Neural cell (in vitro differentiated cells): Measurements from ENCODE around the gene SLC24A1. TPM values are rescaled to one million over a fixed set of nuclear protein-coding genes. Genes with fewer than 3 reads are reported as not detected.

Experiments used
- H2AFZ ChIP-seq: fragments of 200-600, 300-800 bp; sonication (generic), shearing (Covaris generic); 2 replicates; pipeline ENCODE4 v1.6.0; 2014; ENCODE audit warnings: low read depth, mild to moderate bottlenecking, antibody characterized with exemption, low read length, moderate library complexity
- H3F3A ChIP-seq: fragments of 200-600 bp; shearing (Covaris generic); 2 replicates; pipeline ENCODE4 v1.6.1; 2016; ENCODE audit warnings: mild to moderate bottlenecking, moderate library complexity, mixed read lengths, antibody characterized with exemption, low read length; ENCODE audit not compliant: insufficient read depth, poor library complexity, severe bottlenecking
- H3K27ac ChIP-seq: fragments of 200-600, 300-800 bp; sonication (generic), shearing (Covaris generic); 2 replicates; pipeline ENCODE4 v1.5.1; 2014; ENCODE audit warnings: mild to moderate bottlenecking, low read length, moderate library complexity
- H3K27me3 ChIP-seq: fragments of 300-800, 200-600 bp; sonication (generic), shearing (Covaris generic); 2 replicates; pipeline ENCODE4 v1.6.0; 2014; ENCODE audit warnings: mild to moderate bottlenecking, low read depth, low read length, moderate library complexity; ENCODE audit not compliant: insufficient read depth
- H3K36me3 ChIP-seq: fragments of 300-800, 200-600 bp; sonication (generic), shearing (Covaris generic); 2 replicates; pipeline ENCODE4 v1.5.1; 2014; ENCODE audit warnings: mild to moderate bottlenecking, antibody characterized with exemption, low read length, moderate library complexity; ENCODE audit not compliant: insufficient read depth
- H3K4me2 ChIP-seq: fragments of 300-800, 200-600 bp; sonication (generic), shearing (Covaris generic); 2 replicates; pipeline ENCODE4 v1.6.0; 2014; ENCODE audit warnings: mild to moderate bottlenecking, low read length
- H3K4me3 ChIP-seq: fragments of 300-800, 200-600 bp; sonication (generic), shearing (Covaris generic); 2 replicates; pipeline ENCODE4 v1.5.1; 2014; ENCODE audit warnings: mild to moderate bottlenecking, low read length, moderate library complexity
- H3K79me2 ChIP-seq: fragments of 200-600 bp; shearing (Covaris generic); replicated peaks from 2 replicates; pipeline ENCODE4 v1.6.0; 2014; ENCODE audit warnings: mild to moderate bottlenecking, low read length, moderate library complexity; ENCODE audit not compliant: insufficient read depth
- H3K9ac ChIP-seq: fragments of 300-800, 200-600 bp; sonication (generic), shearing (Covaris generic); 2 replicates; pipeline ENCODE4 v1.6.1; 2016; ENCODE audit warnings: mild to moderate bottlenecking, low read length, mixed read lengths
- H3K9me2 ChIP-seq: fragments of 200-600 bp; shearing (Covaris generic); 2 replicates; pipeline ENCODE4 v1.6.1; 2016; ENCODE audit warnings: mild to moderate bottlenecking, low read length, mixed read lengths; ENCODE audit not compliant: insufficient read depth
- H3K9me3 ChIP-seq: fragments of 200-600, 300-800 bp; sonication (generic), shearing (Covaris generic); 2 replicates; pipeline ENCODE4 v1.6.1; 2016; ENCODE audit warnings: mild to moderate bottlenecking, mixed run types, low read length, moderate library complexity, mixed read lengths
- H4K20me1 ChIP-seq: fragments of 200-600 bp; shearing (Covaris generic); 2 replicates; pipeline ENCODE4 v1.6.1; 2016; ENCODE audit warnings: mild to moderate bottlenecking, mixed run types; ENCODE audit not compliant: insufficient read depth
- EP300 ChIP-seq: fragments of 450-650 bp; conservative IDR thresholded peaks from 2 replicates; pipeline ENCODE4 v1.6.1; 2014; ENCODE audit warnings: antibody characterized with exemption, mild to moderate bottlenecking, moderate library complexity; ENCODE audit not compliant: poor library complexity, severe bottlenecking
- EZH2 ChIP-seq: fragments of 200-600, 300-800 bp; shearing (Covaris generic), sonication (generic); IDR thresholded peaks from 2 replicates; pipeline ENCODE4 v1.6.1; 2014; ENCODE audit warnings: antibody characterized with exemption, low read length, borderline replicate concordance, mild to moderate bottlenecking; ENCODE audit not compliant: insufficient read depth, poor library complexity, severe bottlenecking
- MXI1 ChIP-seq: fragments of 450-650 bp; conservative IDR thresholded peaks from 2 replicates; pipeline ENCODE4 v1.6.1; 2014; ENCODE audit warnings: antibody characterized with exemption, mild to moderate bottlenecking; ENCODE audit not compliant: poor library complexity, severe bottlenecking
- POLR2AphosphoS5 ChIP-seq: IDR thresholded peaks from 2 replicates; pipeline ENCODE4 v1.6.1; 2012
- RAD21 ChIP-seq: fragments of 450-650 bp; conservative IDR thresholded peaks from 2 replicates; pipeline ENCODE4 v1.6.1; 2014; ENCODE audit warnings: antibody characterized with exemption, mild to moderate bottlenecking, moderate library complexity
- SMC3 ChIP-seq: fragments of 450-650 bp; conservative IDR thresholded peaks from 2 replicates; pipeline ENCODE4 v1.6.1; 2014; ENCODE audit warnings: antibody characterized with exemption, mild to moderate bottlenecking, moderate library complexity; ENCODE audit not compliant: poor library complexity
- TAF1 ChIP-seq: IDR thresholded peaks from 2 replicates; pipeline ENCODE4 v1.6.1; 2012; ENCODE audit warnings: low read depth
- polyA minus RNA-seq: library from RNA; depleted of rRNA, polyadenylated mRNA; stranded (reverse); fragments of >200 nt; gene quantifications from 2 replicates; pipeline ENCODE4 v1.2.3, GENCODE V29; 2014
- polyA plus RNA-seq: library from polyadenylated mRNA; depleted of rRNA; stranded (reverse); fragments of >200 nt; gene quantifications from 2 replicates; pipeline ENCODE4 v1.2.3, GENCODE V29; 2014
- TF ChIP-seq, protein P1 (sequence below): IDR thresholded peaks from 2 replicates; pipeline ENCODE4 v1.6.1; 2012; ENCODE audit warnings: borderline replicate concordance
- TF ChIP-seq, protein P2 (sequence below): fragments of 450-650 bp; IDR thresholded peaks from 2 replicates; pipeline ENCODE4 v1.5.1; 2014; ENCODE audit warnings: antibody characterized with exemption, mild to moderate bottlenecking, moderate library complexity; ENCODE audit not compliant: poor library complexity, severe bottlenecking

The SLC24A1 gene
- polyA plus RNA-seq: 0.20 and 0.72 TPM in 2 replicates
- 0.49 and 2.0 TPM in 2 replicates for polyA minus RNA-seq

DNA sequence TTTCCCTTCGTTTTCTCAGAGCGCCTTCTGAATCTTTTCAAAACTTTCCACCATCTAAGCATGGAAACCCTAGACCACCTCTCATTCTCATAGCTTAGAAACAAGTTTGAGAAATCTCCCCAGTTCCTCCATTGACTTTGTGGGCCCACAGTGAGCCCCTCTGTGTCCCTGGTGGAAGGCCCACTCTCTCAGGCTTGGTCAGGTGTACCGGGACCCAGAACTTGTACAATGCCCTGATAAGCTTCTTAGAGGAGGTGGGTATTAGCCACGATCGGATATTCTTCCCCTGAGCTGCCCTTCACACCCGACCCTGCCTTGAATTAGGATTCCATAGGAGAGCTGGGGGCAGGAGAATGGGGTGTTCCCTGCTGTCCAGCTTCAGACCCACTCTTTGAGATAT lies at the start of gene SLC24A1:
Gene SLC24A1 (plus strand): TSS at position 301 of the 400 bp plus-strand sequence. CDS start 2,143 bp downstream, outside the sequence.
- Histone ChIP-seq H3F3A (no peaks in the 10 kb centered on the region), H3K27me3 (no peaks in the 10 kb centered on the region), H3K9ac (no peak within 1 kb of the TSS), H3K4me2 (no peak within 1 kb of the TSS), H3K79me2 (no peaks in the 10 kb centered on the region), H2AFZ (no peak within 1 kb of the TSS), H3K9me3 (no peaks in the 10 kb centered on the region), H3K27ac (no peak within 1 kb of the TSS), H3K9me2 (no peaks in the 10 kb centered on the region), H3K36me3 (no peaks in the 10 kb centered on the region), H4K20me1 (no peaks in the 10 kb centered on the region), H3K4me3 (no peak within 1 kb of the TSS)
- TF ChIP-seq SMC3 (no peak), EZH2 (no peak), POLR2AphosphoS5 (no peak), RAD21 (no peak), TAF1 (no peak), EP300 (no peak), MXI1 (no peak)
- TF ChIP-seq, protein P1, sequence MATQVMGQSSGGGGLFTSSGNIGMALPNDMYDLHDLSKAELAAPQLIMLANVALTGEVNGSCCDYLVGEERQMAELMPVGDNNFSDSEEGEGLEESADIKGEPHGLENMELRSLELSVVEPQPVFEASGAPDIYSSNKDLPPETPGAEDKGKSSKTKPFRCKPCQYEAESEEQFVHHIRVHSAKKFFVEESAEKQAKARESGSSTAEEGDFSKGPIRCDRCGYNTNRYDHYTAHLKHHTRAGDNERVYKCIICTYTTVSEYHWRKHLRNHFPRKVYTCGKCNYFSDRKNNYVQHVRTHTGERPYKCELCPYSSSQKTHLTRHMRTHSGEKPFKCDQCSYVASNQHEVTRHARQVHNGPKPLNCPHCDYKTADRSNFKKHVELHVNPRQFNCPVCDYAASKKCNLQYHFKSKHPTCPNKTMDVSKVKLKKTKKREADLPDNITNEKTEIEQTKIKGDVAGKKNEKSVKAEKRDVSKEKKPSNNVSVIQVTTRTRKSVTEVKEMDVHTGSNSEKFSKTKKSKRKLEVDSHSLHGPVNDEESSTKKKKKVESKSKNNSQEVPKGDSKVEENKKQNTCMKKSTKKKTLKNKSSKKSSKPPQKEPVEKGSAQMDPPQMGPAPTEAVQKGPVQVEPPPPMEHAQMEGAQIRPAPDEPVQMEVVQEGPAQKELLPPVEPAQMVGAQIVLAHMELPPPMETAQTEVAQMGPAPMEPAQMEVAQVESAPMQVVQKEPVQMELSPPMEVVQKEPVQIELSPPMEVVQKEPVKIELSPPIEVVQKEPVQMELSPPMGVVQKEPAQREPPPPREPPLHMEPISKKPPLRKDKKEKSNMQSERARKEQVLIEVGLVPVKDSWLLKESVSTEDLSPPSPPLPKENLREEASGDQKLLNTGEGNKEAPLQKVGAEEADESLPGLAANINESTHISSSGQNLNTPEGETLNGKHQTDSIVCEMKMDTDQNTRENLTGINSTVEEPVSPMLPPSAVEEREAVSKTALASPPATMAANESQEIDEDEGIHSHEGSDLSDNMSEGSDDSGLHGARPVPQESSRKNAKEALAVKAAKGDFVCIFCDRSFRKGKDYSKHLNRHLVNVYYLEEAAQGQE: no peak
- TF ChIP-seq, protein P2, sequence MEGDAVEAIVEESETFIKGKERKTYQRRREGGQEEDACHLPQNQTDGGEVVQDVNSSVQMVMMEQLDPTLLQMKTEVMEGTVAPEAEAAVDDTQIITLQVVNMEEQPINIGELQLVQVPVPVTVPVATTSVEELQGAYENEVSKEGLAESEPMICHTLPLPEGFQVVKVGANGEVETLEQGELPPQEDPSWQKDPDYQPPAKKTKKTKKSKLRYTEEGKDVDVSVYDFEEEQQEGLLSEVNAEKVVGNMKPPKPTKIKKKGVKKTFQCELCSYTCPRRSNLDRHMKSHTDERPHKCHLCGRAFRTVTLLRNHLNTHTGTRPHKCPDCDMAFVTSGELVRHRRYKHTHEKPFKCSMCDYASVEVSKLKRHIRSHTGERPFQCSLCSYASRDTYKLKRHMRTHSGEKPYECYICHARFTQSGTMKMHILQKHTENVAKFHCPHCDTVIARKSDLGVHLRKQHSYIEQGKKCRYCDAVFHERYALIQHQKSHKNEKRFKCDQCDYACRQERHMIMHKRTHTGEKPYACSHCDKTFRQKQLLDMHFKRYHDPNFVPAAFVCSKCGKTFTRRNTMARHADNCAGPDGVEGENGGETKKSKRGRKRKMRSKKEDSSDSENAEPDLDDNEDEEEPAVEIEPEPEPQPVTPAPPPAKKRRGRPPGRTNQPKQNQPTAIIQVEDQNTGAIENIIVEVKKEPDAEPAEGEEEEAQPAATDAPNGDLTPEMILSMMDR: no peak

DNA sequence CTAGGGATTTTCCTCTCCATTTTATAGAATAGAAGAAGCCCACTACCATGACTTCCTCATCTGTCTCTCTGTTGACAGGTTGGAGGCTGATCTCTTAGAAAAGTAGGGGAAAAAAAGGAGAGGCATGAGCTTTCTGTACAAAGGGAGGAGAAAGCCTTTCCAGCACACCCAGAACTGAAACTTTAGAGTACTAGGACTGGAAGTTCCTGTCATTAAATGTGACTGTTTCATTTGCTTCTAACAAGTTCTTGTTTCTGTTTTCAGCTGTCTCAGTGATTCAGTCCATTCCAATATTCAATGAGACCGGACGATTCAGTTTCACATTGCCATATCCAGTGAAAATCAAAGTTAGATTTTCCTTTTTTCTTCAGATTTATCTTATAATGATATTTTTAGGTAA lies 49.8 kb upstream of the SLC24A1 start:
- Histone ChIP-seq H4K20me1 (no peaks in the 10 kb centered on the region), H3K79me2 (no peaks in the 10 kb centered on the region), H3K9me2 (no peaks in the 10 kb centered on the region), H3K27me3 (no peaks in the 10 kb centered on the region), H3F3A (no peaks in the 10 kb centered on the region), H3K9me3 (no peaks in the 10 kb centered on the region), H2AFZ (no peak overlapping the region), H3K9ac (no peak overlapping the region), H3K4me3 (no peak overlapping the region), H3K4me2 (no peak overlapping the region), H3K27ac (no peak overlapping the region), H3K36me3 (peaks cover 21% of the 10 kb centered on the region)
- TF ChIP-seq MXI1: no peak
- TF ChIP-seq RAD21: no peak
- TF ChIP-seq EP300: no peak

DNA sequence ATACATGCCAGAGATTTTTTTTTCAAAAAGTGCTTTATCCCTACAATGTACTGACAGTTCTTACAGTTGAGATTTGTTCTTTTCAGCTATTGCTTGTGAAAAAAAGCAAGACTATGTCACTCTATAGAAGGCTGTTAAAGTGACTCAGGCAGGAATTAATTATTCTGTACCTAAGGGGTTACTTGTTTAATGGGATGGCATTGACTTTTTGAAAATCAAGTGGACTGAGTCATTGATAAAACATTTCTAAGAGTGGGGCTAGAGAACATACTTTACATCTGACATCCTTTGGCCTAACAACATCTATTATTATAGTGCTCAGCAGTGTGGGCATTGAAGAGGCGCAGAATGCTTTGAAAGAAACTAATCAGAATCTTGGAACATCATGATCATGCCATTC lies 45.1 kb upstream of the SLC24A1 start:
- TF ChIP-seq, protein P1: no peak
- TF ChIP-seq TAF1 (no peak), POLR2AphosphoS5 (no peak), MXI1 (no peak), SMC3 (no peak), EP300 (no peak), EZH2 (no peak), RAD21 (no peak)
- TF ChIP-seq, protein P2: no peak
- Histone ChIP-seq H2AFZ (no peak overlapping the region), H3K9me2 (no peaks in the 10 kb centered on the region), H3K27me3 (no peaks in the 10 kb centered on the region), H3K27ac (no peak overlapping the region), H3K4me2 (no peak overlapping the region), H3K36me3 (peaks cover 14% of the 10 kb centered on the region), H3K9ac (no peak overlapping the region), H3K79me2 (no peaks in the 10 kb centered on the region), H3K9me3 (no peaks in the 10 kb centered on the region), H3F3A (no peaks in the 10 kb centered on the region), H3K4me3 (no peak overlapping the region), H4K20me1 (no peaks in the 10 kb centered on the region)
